Smooth muscle cell of the brain vasculature (primary cell): Measurements from ENCODE around the gene DOCK6.

Source experiments
- DNase-seq: peaks from one replicate; pipeline ENCODE4 v3.0.0-alpha.2; 2012; ENCODE audit warnings: low read depth, low spot score

The DOCK6 gene

GRCh38 chr19:11223200-11223599 is 39.1 kb downstream of the DOCK6 start:
- no peak for DNase-seq

GRCh38 chr19:11221082-11221598 is 41.2 kb downstream of the DOCK6 start:
- no peak for DNase-seq

- DNase-seq, result no peak
These were observed 47.9 kb downstream of the DOCK6 start for GRCh38 chr19:11214387-11214786.

- no peak for DNase-seq
These were observed 51.7 kb downstream of the DOCK6 start for GRCh38 chr19:11210656-11210928.

GRCh38 chr19:11209839-11210655 is 52.3 kb downstream of the DOCK6 start:
- DNase-seq, result no peak

GRCh38 chr19:11208561-11209471 is 53.5 kb downstream of the DOCK6 start:
- no peak for DNase-seq

GRCh38 chr19:11205939-11206570 is 56.3 kb downstream of the DOCK6 start:
- DNase-seq, result no peak

- no peak for DNase-seq
These were observed 57.4 kb downstream of the DOCK6 start for GRCh38 chr19:11204943-11205349.

- DNase-seq, result no peak
These were observed 58.2 kb downstream of the DOCK6 start for GRCh38 chr19:11204076-11204602.

GRCh38 chr19:11203194-11204075 is 58.9 kb downstream of the DOCK6 start:
- DNase-seq, result no peak

- no peak for DNase-seq
These were observed 59.7 kb downstream of the DOCK6 start for GRCh38 chr19:11202488-11203193.

- DNase-seq, result no peak
These were observed 60.5 kb downstream of the DOCK6 start for GRCh38 chr19:11201791-11202190.

GRCh38 chr19:11200931-11201330 is 61.4 kb downstream of the DOCK6 start:
- no peak for DNase-seq

GRCh38 chr19:11200015-11200574 is 62.2 kb downstream of the DOCK6 start:
- DNase-seq, result no peak

- no peak for DNase-seq
These were observed 62.8 kb downstream of the DOCK6 start for GRCh38 chr19:11199517-11199916.

GRCh38 chr19:11198769-11199424 is 63.4 kb downstream of the DOCK6 start:
- no peak for DNase-seq

GRCh38 chr19:11198175-11198534 is 64.2 kb downstream of the DOCK6 start:
- DNase-seq, result no peak

- DNase-seq, result no peak
These were observed 64.8 kb downstream of the DOCK6 start, which contains the start of gene KANK2 for GRCh38 chr19:11197291-11198174. Gene KANK2, minus strand, starts transcription at chr19:11197545. Its CDS starts 3,034 bp downstream, at chr19:11194511.
